ENCODE results near the gene QSOX2.
A peak's percentile ranks its signal among the peaks of the same experiment; 100 is the strongest.

Gene QSOX2

DNA sequence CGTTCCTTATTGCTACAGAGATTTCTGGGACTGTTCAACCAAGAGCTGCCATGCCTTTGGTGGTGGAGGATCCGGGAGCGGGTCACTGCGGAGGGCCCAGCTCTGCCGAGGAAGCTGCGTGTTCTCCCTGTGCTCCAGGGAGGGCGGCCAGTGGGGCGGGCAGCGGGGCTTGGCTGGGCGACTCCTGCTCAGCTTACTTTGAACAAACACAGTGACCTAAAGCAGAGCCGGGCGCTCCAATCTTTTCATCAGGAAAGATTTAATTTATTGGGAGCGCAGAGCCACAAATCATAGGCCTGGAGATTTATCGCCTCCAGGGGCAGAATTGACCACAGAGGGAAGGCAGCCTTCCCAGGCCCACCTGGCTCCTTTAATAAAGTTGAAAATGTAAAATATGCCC, 68.4 kb downstream of the QSOX2 start:
- peak in 1 of 58 donors; percentile 5 for DNase-seq

DNA sequence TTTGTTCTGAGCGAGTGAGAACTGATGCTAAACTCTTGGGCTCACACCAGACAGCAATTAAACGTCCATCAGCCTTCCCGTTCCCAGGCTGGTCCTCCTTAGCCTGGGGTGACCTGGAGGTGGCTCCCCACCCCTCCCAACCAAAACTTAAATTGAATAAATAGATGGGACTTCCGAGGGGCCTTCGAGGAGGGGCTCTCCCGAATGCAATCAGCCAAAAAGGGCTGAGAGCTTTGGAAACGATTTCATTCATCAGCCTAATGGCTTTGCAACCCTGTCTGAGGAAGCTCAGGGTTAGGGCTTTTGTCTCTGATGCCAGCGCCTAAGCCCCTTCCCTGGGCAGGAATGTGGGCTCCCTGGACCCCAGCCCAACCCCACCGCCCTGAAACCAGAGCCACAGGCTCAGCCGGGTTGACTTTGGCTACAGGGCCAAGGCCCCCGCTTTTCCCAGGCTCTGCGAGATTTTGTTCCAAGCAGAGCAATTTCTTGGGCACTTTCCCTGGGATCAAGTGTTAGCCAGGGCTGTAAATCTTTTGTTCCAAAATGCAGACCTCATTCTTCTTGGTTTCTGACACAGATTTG, 69.9 kb downstream of the QSOX2 start:
- DNase-seq: peak in 6 of 58 donors; percentile 9 to 45 (median 19)

DNA sequence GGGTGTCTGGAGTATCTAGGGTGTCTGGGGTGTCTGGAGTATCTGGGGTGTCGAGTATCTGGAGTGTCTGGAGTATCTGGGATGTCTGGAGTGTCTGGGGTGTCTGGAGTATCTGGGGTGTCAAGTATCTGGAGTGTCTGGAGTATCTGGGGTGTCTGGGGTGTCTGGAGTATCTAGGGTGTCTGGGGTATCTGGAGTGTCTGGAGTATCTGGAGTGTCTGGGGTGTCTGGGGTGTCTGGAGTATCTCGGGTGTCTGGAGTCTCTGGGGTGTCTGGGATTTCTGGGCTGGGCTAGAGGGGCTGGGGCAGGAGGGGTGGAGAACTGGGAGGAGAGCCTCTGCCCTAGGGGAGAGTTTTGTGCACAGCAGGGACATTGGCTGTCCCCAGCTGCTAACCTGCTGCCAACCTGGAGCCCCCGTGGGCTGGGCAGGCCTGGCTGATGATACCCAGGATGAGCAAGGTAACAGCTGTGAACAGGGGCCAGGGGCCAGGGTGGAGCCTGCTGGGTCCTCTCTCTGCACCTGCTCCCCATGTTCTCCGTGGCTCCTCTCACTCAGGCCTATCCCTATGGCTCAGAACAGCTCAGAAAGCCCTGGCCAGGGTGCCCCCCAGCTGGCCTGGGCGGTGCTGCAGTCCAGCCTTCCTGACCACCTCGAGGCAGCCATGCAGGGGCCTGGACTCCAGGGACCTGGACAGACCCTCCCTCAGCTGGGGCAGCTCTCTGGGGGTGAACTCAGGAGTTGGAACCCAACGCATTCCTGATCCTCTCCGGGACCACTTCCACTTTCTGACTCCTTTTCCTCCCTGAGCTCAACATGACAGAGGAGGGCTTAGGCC, 70.6 kb downstream of the QSOX2 start:
- peak in 1 of 58 donors; percentile 4 for DNase-seq

DNA sequence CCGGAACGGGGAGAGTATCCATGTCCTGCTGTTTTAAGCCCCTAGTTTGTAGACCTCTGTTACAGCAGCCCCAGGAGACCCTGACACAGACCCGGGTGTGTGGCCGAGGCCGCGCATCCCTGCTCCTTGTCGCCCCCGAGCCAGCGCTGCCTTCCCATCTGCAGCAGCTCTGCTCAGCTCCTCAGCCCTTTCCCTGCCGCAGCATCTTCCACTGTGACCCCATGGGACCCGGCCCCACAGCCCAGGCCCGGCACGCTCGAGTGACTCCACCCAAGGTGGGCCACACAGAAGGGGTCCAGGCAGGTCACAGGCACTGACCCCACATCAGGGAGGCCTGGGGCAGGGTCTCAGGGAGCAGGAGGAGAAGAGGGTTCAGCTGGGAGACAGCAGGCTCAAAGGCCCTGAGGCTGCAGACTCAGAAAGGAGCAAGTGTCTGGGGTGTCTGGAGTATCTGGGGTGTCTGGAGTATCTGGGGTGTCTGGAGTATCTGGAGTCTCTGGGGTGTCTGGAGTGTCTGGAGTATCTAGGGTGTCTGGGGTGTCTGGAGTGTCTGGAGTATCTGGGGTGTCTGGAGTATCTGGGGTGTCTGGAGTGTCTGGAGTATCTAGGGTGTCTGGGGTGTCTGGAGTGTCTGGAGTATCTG, 71.8 kb downstream of the QSOX2 start:
- no peak for DNase-seq

- no peak for DNase-seq
Measured at GRCh38 chr9:136172412-136173079, 73.1 kb downstream of the QSOX2 start.

DNA sequence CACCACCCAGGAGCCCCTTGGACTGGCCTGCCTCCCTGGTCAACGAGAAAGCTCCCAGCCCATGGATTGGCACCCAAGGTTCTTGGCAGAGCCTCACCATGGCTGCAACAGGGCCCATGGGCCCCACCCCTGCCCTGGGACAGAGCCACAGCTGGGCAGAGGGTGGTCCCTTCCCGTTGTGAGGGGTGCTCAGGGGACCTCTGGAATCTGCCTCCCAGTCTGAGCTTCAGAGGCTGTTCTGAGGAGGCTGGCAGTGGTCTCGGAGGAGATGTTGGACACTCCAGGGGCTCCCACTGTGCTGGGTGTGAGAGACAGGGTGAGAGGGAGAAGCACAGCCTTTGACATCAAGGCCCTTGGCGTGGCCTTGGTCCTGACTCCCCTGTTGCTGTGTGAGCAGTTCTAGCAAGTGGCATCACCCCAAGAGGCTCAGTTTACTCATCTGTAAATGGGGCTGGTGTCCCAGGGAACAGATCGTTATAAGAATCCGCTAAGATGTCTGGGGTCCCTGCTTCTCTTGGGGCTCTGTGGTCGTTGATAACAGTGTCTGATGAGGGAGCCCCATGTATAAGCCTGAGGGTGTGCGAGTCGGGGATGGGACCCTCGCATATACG, 73.7 kb downstream of the QSOX2 start:
- DNase-seq: no peak

DNA sequence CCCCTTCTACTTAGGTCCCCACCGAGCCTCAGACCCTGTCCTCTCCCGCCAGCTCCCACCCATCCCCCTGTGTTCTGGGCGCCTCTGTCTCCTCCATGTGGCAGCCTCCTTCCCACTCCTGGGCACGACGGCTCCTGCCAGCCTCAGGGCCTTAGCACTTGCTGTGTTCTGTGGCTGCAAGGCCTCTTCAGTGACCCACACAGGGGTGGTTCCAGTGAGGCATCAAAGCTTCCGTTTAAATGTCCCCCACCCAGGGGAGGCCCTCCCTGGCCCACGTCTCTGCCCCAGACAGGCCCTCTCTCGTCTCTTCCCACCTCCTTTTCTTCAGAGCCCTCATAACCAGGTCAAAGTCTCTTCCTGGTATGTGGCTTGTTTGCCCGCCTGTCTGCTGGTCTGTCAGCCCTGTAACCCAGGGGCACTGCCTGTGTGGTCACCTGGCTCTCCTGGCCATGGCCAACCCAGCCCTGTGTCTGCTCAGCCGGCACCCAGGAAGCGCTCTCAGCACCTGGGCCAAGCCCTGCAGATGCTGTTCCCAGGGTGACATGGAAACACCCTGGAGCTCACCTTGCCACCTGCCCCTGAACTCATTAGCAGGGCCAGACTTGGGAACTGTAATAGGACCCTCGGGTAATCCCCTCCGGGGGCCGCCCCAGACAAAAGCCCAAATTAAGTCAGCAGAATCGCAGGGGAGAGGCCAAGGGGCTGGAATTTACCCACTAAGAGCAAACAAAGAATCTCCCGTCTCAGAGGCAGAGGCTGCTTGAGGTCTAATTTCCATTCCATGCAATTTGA, 74.4 kb downstream of the QSOX2 start:
- no peak for DNase-seq

GRCh38 chr9:136170006-136170901, 75.4 kb downstream of the QSOX2 start:
- peak in 10 of 58 donors; percentile 1 to 35 (median 8) for DNase-seq

DNA sequence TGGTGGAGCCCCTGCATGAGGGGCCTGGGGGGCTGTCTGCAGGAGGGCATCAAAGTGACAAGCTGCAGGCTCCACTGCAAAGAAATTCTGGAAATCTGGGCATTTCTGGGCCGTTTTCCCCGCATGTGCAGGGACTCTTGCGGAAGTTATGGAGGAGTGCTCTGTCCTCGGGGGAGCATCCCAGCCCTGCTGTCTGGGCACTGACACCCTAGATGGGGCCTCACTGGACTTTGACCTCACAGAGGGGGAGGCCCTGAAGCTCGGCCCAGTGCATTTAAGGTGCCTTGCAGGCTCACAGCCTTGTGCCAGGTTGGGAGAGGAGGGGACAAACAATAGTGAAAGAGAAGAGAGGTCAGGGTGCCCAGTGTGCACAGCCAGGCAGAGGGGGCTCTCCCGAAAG, 76.1 kb downstream of the QSOX2 start:
- no peak for DNase-seq

DNA sequence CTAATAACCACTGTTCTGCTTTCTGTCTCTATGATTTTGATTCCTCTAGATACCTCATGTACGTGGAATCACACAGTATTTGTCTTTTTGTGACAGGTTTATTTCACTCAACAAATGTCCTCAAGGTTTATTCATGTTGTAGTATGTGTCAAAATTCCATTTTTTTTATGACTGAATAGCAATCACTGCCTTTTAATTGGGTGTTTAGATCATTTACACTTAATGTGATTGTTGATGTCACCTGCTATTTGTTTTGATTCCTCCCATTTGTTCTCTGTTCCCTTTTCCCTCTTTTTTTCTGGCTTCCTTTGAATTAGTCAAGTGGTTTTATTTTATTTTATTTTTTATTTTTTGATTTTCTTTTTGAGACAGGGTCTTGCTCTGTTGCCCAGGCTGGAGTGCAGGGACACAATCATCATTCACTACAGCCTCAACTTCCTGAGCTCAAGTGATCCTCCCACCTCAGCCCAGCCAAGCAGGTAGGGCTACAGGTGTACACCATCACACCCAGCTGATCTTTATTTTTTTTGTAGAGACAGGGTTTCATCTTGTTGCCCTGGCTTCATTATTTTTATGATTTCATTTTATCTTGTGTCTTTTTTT, 82.3 kb downstream of the QSOX2 start:
- DNase-seq: no peak

DNA sequence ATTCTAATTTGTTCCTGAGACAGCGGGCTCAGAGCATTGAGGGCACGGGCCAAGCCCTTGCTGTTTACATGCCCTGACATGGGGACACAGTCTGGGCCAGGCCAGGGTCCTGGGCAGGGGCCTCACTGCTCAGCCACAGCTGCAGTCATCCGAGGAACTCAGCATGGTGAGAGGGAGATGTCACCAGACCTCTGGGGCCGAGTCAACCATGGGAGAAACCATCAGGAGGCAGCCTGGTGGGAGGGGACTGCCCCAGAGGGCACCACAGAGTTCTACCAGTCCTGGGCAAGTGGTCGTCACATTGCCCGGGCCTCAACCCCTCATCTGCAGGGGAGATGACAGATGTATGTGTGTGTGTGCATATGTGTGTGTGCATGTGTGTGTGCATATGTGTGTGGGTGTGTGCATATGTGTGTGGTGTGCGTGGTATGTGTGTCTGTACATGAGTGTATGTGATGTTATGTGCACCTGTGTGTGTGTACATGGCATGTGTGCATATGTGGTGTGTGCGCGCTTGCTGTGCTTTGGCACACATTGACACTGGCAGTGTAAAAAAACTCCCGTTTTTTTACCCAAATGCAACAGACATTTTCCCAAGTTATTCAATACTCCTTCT, 84.5 kb downstream of the QSOX2 start:
- no peak for DNase-seq

DNA sequence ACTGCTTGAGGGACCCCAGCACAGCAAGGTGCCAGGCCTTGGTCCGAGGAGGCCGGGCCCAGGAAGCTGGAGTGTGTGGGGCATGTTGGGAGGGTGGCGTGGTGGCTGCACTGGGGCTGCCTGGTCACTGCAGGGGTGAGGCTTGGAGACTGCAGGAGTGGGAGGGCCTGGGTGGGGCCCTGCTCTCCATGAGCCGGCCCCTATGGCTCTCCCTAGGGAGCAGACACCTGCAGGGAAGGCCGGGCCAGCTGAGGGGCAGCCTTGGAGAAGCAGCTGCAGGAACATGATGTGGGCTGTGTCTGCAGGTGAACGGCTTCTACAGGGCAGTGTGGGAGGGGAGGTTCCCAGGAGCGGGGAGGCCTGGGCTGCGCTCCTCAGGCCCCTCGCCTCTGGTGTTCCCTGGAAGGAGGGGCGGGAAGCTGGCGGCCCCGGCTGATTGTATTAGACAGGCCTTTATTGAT, 85.2 kb downstream of the QSOX2 start:
- DNase-seq: no peak

DNA sequence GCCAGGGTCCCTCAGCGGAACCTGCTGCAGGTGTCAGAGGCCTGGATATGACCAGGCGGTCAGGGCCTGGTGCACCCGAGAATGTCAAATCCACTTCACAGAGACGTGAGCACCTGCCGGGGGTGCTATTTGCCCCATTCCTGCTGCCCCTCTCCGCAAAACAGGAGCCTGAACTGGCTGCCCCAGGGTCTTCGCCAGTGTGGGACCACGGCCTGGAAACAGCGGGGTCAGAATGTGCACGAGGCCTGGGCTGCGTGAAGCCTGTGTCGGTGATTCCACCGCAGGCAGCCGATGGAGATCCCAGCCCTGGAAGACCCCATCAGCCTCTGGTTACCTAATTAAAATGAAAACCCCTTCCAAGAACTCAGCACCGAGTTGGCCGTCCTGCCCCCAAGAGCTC, 85.8 kb downstream of the QSOX2 start:
- DNase-seq: no peak

GRCh38 chr9:136157477-136158265, 87.9 kb downstream of the QSOX2 start:
- no peak for DNase-seq

All from anterior cingulate cortex (tissue), 58 donors.